HG03565 (cell line): ENCODE results near the gene OSBPL10.
"Not testable (repeated sequence)": the region's sequence is repeated elsewhere in the genome, so short reads cannot be mapped to it uniquely, and the experiment has no call there.

Experiments
- ATAC-seq: cut with Tn5 transposase; IDR thresholded peaks from one replicate; pipeline ENCODE4 v1.9.1; 2021; ENCODE audit warnings: mild to moderate bottlenecking, moderate library complexity; ENCODE audit not compliant: unreplicated experiment

OSBPL10 gene

GRCh38 chr3:31862666-31863279, 118.3 kb downstream of the OSBPL10 start:
- no peak for ATAC-seq

- no peak for ATAC-seq
These were observed 119.2 kb downstream of the OSBPL10 start for GRCh38 chr3:31861826-31862225.

GRCh38 chr3:31860642-31861041, 120.4 kb downstream of the OSBPL10 start:
- not testable (repeated sequence) for ATAC-seq

GRCh38 chr3:31859245-31859644, 121.8 kb downstream of the OSBPL10 start:
- no peak for ATAC-seq

- no peak for ATAC-seq
These were observed 122.6 kb downstream of the OSBPL10 start for GRCh38 chr3:31858439-31858838.

GRCh38 chr3:31853580-31853979, 127.5 kb downstream of the OSBPL10 start:
- ATAC-seq = no peak

- ATAC-seq = no peak
These were observed 129.8 kb downstream of the OSBPL10 start for GRCh38 chr3:31851278-31851677.

GRCh38 chr3:31848911-31849310, 132.2 kb downstream of the OSBPL10 start:
- no peak for ATAC-seq

GRCh38 chr3:31848163-31848818, 132.8 kb downstream of the OSBPL10 start:
- no peak for ATAC-seq

GRCh38 chr3:31847760-31848159, 133.3 kb downstream of the OSBPL10 start:
- ATAC-seq = no peak

- ATAC-seq = no peak
These were observed 139.5 kb downstream of the OSBPL10 start for GRCh38 chr3:31841515-31841914.

- no peak for ATAC-seq
These were observed 140.8 kb downstream of the OSBPL10 start for GRCh38 chr3:31840252-31840651.

- no peak for ATAC-seq
These were observed 141.7 kb downstream of the OSBPL10 start for GRCh38 chr3:31839144-31839917.

GRCh38 chr3:31836131-31837075, 144.7 kb downstream of the OSBPL10 start:
- no peak for ATAC-seq

- no peak for ATAC-seq
These were observed 147.5 kb downstream of the OSBPL10 start for GRCh38 chr3:31833391-31834190.

GRCh38 chr3:31832551-31832950, 148.5 kb downstream of the OSBPL10 start:
- no peak for ATAC-seq

- ATAC-seq = no peak
These were observed 149.5 kb downstream of the OSBPL10 start for GRCh38 chr3:31831591-31831990.

GRCh38 chr3:31829826-31830426, 151.1 kb downstream of the OSBPL10 start:
- no peak for ATAC-seq

GRCh38 chr3:31829010-31829409, 152.1 kb downstream of the OSBPL10 start:
- ATAC-seq = no peak

- no peak for ATAC-seq
These were observed 153.1 kb downstream of the OSBPL10 start for GRCh38 chr3:31828007-31828406.
